HepG2 (cell line): ENCODE data around the gene NELL1. TPM values are rescaled to one million over a fixed set of nuclear protein-coding genes. Genes with fewer than 3 reads are reported as not detected.

ENCODE experiments used
- ATAC-seq: fragments of 200-7000 bp; cut with Tn5 transposase; 3 replicates; pipeline ENCODE4 v1.9.1; 2020; ENCODE audit warnings: mild to moderate bottlenecking, moderate library complexity
- BruUV-seq: library from RNA; stranded (reverse); fragments of 400-500 nt; replicated peaks from 2 replicates; lab custom pipeline; 2021; lab: Mats Ljungman, UMichigan
- CTCF ChIA-PET: fragments of 300-600 bp; formaldehyde crosslinking; extraction: SDS; loops from one replicate; lab custom pipeline; 2021; ENCODE audit warnings: low total read pairs, inconsistent platforms, low intra/inter-chr PET ratio; lab: Yijun Ruan, JAX
- POLR2A ChIA-PET: fragments of 350-600 bp; sonication (Branson Sonifier 250); formaldehyde crosslinking; loops from one replicate; lab custom pipeline; 2020; ENCODE audit warnings: antibody characterized with exemption, inconsistent platforms; lab: Yijun Ruan, JAX
- DNase-seq: peaks from one replicate; pipeline ENCODE4 v3.0.0-alpha.2; 2015; ENCODE audit warnings: low spot score
- FAIRE-seq: peaks from 3 replicates; lab custom pipeline; 2011; peaks lifted over from hg19 to GRCh38; lab: Jason Lieb, UNC
- H2AFZ ChIP-seq: one replicate; pipeline ENCODE4 v1.6.1; 2011; ENCODE audit warnings: low read length, inconsistent platforms
- H3K27ac ChIP-seq: fragments of 300-600 bp; 3 replicates; pipeline ENCODE4 v1.8.0; 2011; ENCODE audit warnings: mixed run types, mild to moderate bottlenecking, mixed read lengths, low read length, inconsistent platforms; ENCODE audit not compliant: insufficient read depth; ENCODE audit errors: extremely low read length
- H3K27me3 ChIP-seq, 2 experiments: fragments of 200-600 bp in 1 of 2; 2 replicates in 1 of 2; 3 replicates in 1 of 2; pipeline versions ENCODE4 v1.6.0 to v1.8.0; 2011; ENCODE audit warnings: low read length in 2 of 2, mild to moderate bottlenecking in 2 of 2, moderate library complexity in 2 of 2, inconsistent platforms in 1 of 2; ENCODE audit not compliant: insufficient read depth in 2 of 2, control insufficient read depth in 1 of 2
- H3K36me3 ChIP-seq, 2 experiments: fragments of 200-600 bp in 1 of 2; replicated peaks in 1 of 2; 2 replicates in 1 of 2; 3 replicates in 1 of 2; pipeline versions ENCODE4 v1.5.1 to v1.8.0; 2011; ENCODE audit warnings: low read length in 2 of 2, inconsistent platforms in 1 of 2; ENCODE audit not compliant: insufficient read depth in 2 of 2, control insufficient read depth in 1 of 2
- H3K4me1 ChIP-seq: 2 replicates; pipeline ENCODE4 v1.5.1; 2012; ENCODE audit warnings: low read length, inconsistent platforms; ENCODE audit not compliant: insufficient read depth
- H3K4me2 ChIP-seq: 2 replicates; pipeline ENCODE4 v1.6.0; 2011; ENCODE audit warnings: low read depth, low read length, inconsistent platforms
- H3K4me3 ChIP-seq, 3 experiments: fragments of 200-600 bp in 1 of 3; sonication (generic), shearing (Covaris generic) in 1 of 3; replicated peaks in 1 of 3; 2 replicates each; pipeline ENCODE4 v1.5.1; 2011 to 2016; ENCODE audit warnings: low read length in 3 of 3, inconsistent platforms in 2 of 3, low read depth in 2 of 3, mild to moderate bottlenecking in 2 of 3, control low read depth in 1 of 3, mixed read lengths in 1 of 3; ENCODE audit not compliant: insufficient read depth in 1 of 3
- H3K79me2 ChIP-seq: one replicate; pipeline ENCODE4 v1.6.1; 2011; ENCODE audit warnings: low read length, inconsistent platforms; ENCODE audit not compliant: insufficient read depth
- H3K9ac ChIP-seq: 2 replicates; pipeline ENCODE4 v1.6.0; 2011; ENCODE audit warnings: mild to moderate bottlenecking, low read depth, low read length, inconsistent platforms; ENCODE audit not compliant: insufficient read depth
- H3K9me3 ChIP-seq: 2 replicates; pipeline ENCODE4 v1.5.1; 2012; ENCODE audit warnings: mild to moderate bottlenecking, low read length
- H4K20me1 ChIP-seq: 2 replicates; pipeline ENCODE4 v1.6.0; 2011; ENCODE audit warnings: inconsistent platforms, mild to moderate bottlenecking, low read length, moderate library complexity; ENCODE audit not compliant: insufficient read depth
- BRCA1 ChIP-seq: sonication (generic); formaldehyde crosslinking; IDR thresholded peaks from 2 replicates; pipeline ENCODE4 v1.4.0; 2020; ENCODE audit warnings: missing genetic modification reagents
- CCAR2 ChIP-seq: fragments of 200-400 bp; formaldehyde crosslinking; optimal IDR thresholded peaks from 2 replicates; pipeline ENCODE3; 2018; ENCODE audit warnings: low read depth, mild to moderate bottlenecking, low read length, moderate library complexity
- ELF1 ChIP-seq: sonication (generic); formaldehyde crosslinking; IDR thresholded peaks from 2 replicates; pipeline ENCODE4 v1.4.0; 2020; ENCODE audit warnings: missing genetic modification reagents
- FOXO4 ChIP-seq: sonication (generic); formaldehyde crosslinking; conservative IDR thresholded peaks from 2 replicates; pipeline ENCODE4 v1.8.1; 2023; ENCODE audit warnings: missing genetic modification reagents
- HOXA7 ChIP-seq: sonication (generic); formaldehyde crosslinking; IDR thresholded peaks from 2 replicates; pipeline ENCODE4 v1.8.1; 2022; ENCODE audit warnings: mild to moderate bottlenecking, missing genetic modification reagents, moderate library complexity
- MAX ChIP-seq: IDR thresholded peaks from 2 replicates; pipeline ENCODE4 v1.6.1; 2012; ENCODE audit warnings: inconsistent platforms
- NFAT5 ChIP-seq: sonication (generic); formaldehyde crosslinking; IDR thresholded peaks from 2 replicates; pipeline ENCODE4 v1.4.0; 2020; ENCODE audit warnings: missing genetic modification reagents
- RFX5 ChIP-seq: IDR thresholded peaks from 2 replicates; pipeline ENCODE4 v1.6.1; 2011; ENCODE audit warnings: low read depth, low read length, improper control_type of control experiment
- SMARCE1 ChIP-seq: fragments of 450-650 bp; IDR thresholded peaks from 2 replicates; pipeline ENCODE4 v1.6.1; 2017; ENCODE audit warnings: borderline replicate concordance
- SSRP1 ChIP-seq: IDR thresholded peaks from 2 replicates; pipeline ENCODE4 v1.6.1; 2016; ENCODE audit warnings: control low read depth
- SYNCRIP ChIP-seq: fragments of 200-400 bp; formaldehyde crosslinking; IDR thresholded peaks from 2 replicates; pipeline ENCODE4 v1.6.1; 2018; ENCODE audit warnings: mild to moderate bottlenecking, low read depth, low read length; ENCODE audit not compliant: insufficient read depth
- TEAD3 ChIP-seq: optimal IDR thresholded peaks from 2 replicates; pipeline ENCODE3; 2016; ENCODE audit warnings: borderline replicate concordance
- TEF ChIP-seq: sonication (generic); formaldehyde crosslinking; IDR thresholded peaks from 2 replicates; pipeline ENCODE4 v1.5.0; 2020; ENCODE audit warnings: missing genetic modification reagents
- in situ Hi-C: cut with HindIII; loops from 2 replicates; pipeline ENCODE4 v1.10.0; 2017; ENCODE audit warnings: low pct_unique_long_range_greater_than_20kb; ENCODE audit not compliant: extremely low pct_ligation_motif_present
- intact Hi-C: fragments of 100-400 bp; cut with micrococcal nuclease; formaldehyde crosslinking; loops from one replicate; pipeline ENCODE4 v1.10.0; 2022; ENCODE audit not compliant: unreplicated experiment
- polyA plus RNA-seq, 8 experiments: library from polyadenylated mRNA; depleted of rRNA in 3 of 8; stranded (reverse) in 7 of 8; unstranded in 1 of 8; fragments of >200 nt; fragmentation: Illumina TruSeq in 4 of 8; extraction: Trizol in 4 of 8; gene quantifications; 2 replicates each; pipeline versions ENCODE4 v1.2.1 to v1.2.3, GENCODE V29; 2011 to 2016; ENCODE audit warnings: low read depth in 4 of 8, missing spikeins in 1 of 8, mixed read lengths in 1 of 8; ENCODE audit not compliant: insufficient read depth in 1 of 8
- total RNA-seq, 5 experiments: library from RNA; depleted of rRNA; stranded (reverse); fragments of >200 nt; fragmentation: Illumina TruSeq; extraction: Trizol; gene quantifications; 2 replicates each; pipeline ENCODE4 v1.2.3, GENCODE V29; 2016; ENCODE audit warnings: low read depth in 1 of 5

The NELL1 gene
- total and polyA plus RNA-seq, 2 of the 13 experiments (the other 11 are each of a cell fraction or from before 2014, with no cell fraction given), result not detected

- in situ Hi-C loops, result no loop called here
- no peaks in the 10 kb centered on the region for H3K9me3 ChIP-seq
- ChIA-PET CTCF (no interaction called here), POLR2A (no interaction called here)
- FAIRE-seq, result no peak
- intact Hi-C loops, result no loop called here
- no peak for ATAC-seq
- H3K4me3 ChIP-seq, result no peak overlapping the region
- H2AFZ ChIP-seq, result no peak overlapping the region
- H3K9ac ChIP-seq, result no peak overlapping the region
- DNase-seq, result no peak
- no peak overlapping the region for H3K4me2 ChIP-seq
- no TSS peak for BruUV-seq
- H3K79me2 ChIP-seq, result no peaks in the 10 kb centered on the region
- H3K36me3 ChIP-seq, result no peaks in the 10 kb centered on the region
- no peaks in the 10 kb centered on the region for H4K20me1 ChIP-seq
- no peak for TF ChIP-seq SMARCE1
- TF ChIP-seq NFAT5 (CRISPR knock-in tag), result no peak
- TF ChIP-seq FOXO4 (CRISPR knock-in tag), result no peak
- no peak for TF ChIP-seq BRCA1
- no peak for TF ChIP-seq SYNCRIP
- TF ChIP-seq TEAD3 (CRISPR knock-in tag), result no peak
- TF ChIP-seq SSRP1 (CRISPR knock-in tag), result no peak
- TF ChIP-seq RFX5, result no peak
- TF ChIP-seq CCAR2, result no peak
- no peak for TF ChIP-seq MAX
- TF ChIP-seq ELF1 (CRISPR knock-in tag), result no peak
- no peak for TF ChIP-seq TEF (CRISPR knock-in tag)
- TF ChIP-seq HOXA7 (CRISPR knock-in tag), result no peak
- TF ChIP-seq, all 625 proteins: peak for 0
- Histone ChIP-seq H3K27me3 (no peaks in the 10 kb centered on the region), H3K4me1 (no peaks in the 10 kb centered on the region), H3K27ac (no peak overlapping the region)
Measured at GRCh38 chr11:21173476-21173875, 504.1 kb downstream of the NELL1 start.
